K562 (cell line): ENCODE data around the gene ABLIM1.

Experiments used
- ARHGAP35 ChIP-seq: fragments of 450-650 bp; IDR thresholded peaks from 2 replicates; pipeline ENCODE4 v1.6.1; 2018; ENCODE audit not compliant: partially characterized antibody
- ATF3 ChIP-seq, 2 experiments: fragments of 450-650 bp in 1 of 2; sonication (generic) in 1 of 2; formaldehyde crosslinking in 1 of 2; IDR thresholded peaks in 1 of 2; conservative IDR thresholded peaks in 1 of 2; 2 replicates each; pipeline versions ENCODE4 v1.6.1 to v1.8.1; 2016 to 2023; ENCODE audit warnings: mild to moderate bottlenecking in 2 of 2, moderate library complexity in 2 of 2, inconsistent platforms in 1 of 2, missing genetic modification reagents in 1 of 2
- CEBPZ ChIP-seq: fragments of 150-350 bp; IDR thresholded peaks from 2 replicates; pipeline ENCODE4 v1.6.1; 2014; ENCODE audit warnings: low read depth, mild to moderate bottlenecking, low read length, borderline replicate concordance
- CTCF ChIP-seq, 3 experiments: IDR thresholded peaks in 2 of 3; conservative IDR thresholded peaks in 1 of 3; 2 replicates each; pipeline ENCODE4 v1.5.1; 2011 to 2012; ENCODE audit warnings: low read length in 3 of 3, mild to moderate bottlenecking in 3 of 3, control low read depth in 2 of 3, improper control_type of control experiment in 1 of 3, inconsistent platforms in 1 of 3, low read depth in 1 of 3, mixed read lengths in 1 of 3, moderate library complexity in 1 of 3; ENCODE audit not compliant: insufficient read depth in 2 of 3
- FOXJ3 ChIP-seq: sonication (generic); formaldehyde crosslinking; IDR thresholded peaks from 2 replicates; pipeline ENCODE4 v1.4.0; 2020; ENCODE audit warnings: mild to moderate bottlenecking, missing genetic modification reagents
- HCFC1 ChIP-seq: IDR thresholded peaks from 2 replicates; pipeline ENCODE4 v1.6.1; 2012; ENCODE audit warnings: low read depth, low read length, improper control_type of control experiment
- MYNN ChIP-seq, 2 experiments: sonication (generic); formaldehyde crosslinking in 1 of 2; IDR thresholded peaks; 2 replicates each; pipeline versions ENCODE4 v1.5.0 to v1.6.1; 2016 to 2020; ENCODE audit warnings: antibody characterized with exemption in 1 of 2, missing genetic modification reagents in 1 of 2
- POLR2A ChIP-seq: fragments of 450-650 bp; conservative IDR thresholded peaks from 2 replicates; pipeline ENCODE4 v1.6.1; 2016
- SAFB ChIP-seq: fragments of 200-400 bp; formaldehyde crosslinking; IDR thresholded peaks from 2 replicates; pipeline ENCODE4 v1.6.1; 2017; ENCODE audit warnings: low read depth, low read length, borderline replicate concordance
- SMARCE1 ChIP-seq: fragments of 450-650 bp; IDR thresholded peaks from 2 replicates; pipeline ENCODE4 v1.7.1; 2016; ENCODE audit warnings: mild to moderate bottlenecking
- SP1 ChIP-seq: sonication (generic); formaldehyde crosslinking; IDR thresholded peaks from 2 replicates; pipeline ENCODE4 v1.8.1; 2022; ENCODE audit warnings: mild to moderate bottlenecking, missing genetic modification reagents
- USF1 ChIP-seq: sonication (generic); formaldehyde crosslinking; IDR thresholded peaks from 2 replicates; pipeline ENCODE4 v1.9.0; 2022; ENCODE audit warnings: mild to moderate bottlenecking, missing genetic modification reagents
- ZNF146 ChIP-seq: IDR thresholded peaks from one replicate; pipeline ENCODE4 v1.6.1; 2018; ENCODE audit warnings: missing compliant biosample characterization; ENCODE audit not compliant: unreplicated experiment
- ZNF3 ChIP-seq: fragments of 250-450 bp; sonication (Bioruptor Pico); IDR thresholded peaks from 2 replicates; pipeline ENCODE4 v1.5.0; 2021; ENCODE audit warnings: mild to moderate bottlenecking, moderate library complexity

GRCh38 chr10:114479836-114480235, 178.2 kb downstream of the ABLIM1 start:
- TF ChIP-seq ATF3 (IDR thresholded peaks at IDR 0.05) (no peak), ATF3 (CRISPR knock-in tag; conservative IDR thresholded peaks at IDR 0.05) (no peak), ZNF146 (CRISPR knock-in tag) (no peak), SP1 (no peak), MYNN (IDR thresholded peaks at IDR 0.05) (no peak), MYNN (CRISPR knock-in tag; IDR thresholded peaks at IDR 0.05) (no peak), POLR2A (no peak), FOXJ3 (no peak), CTCF (IDR thresholded peaks at IDR 0.05 in 2 of 3, conservative IDR thresholded peaks at IDR 0.05 in 1 of 3; ENCODE audit: insufficient read depth in 2 of 3, low read depth in 1 of 3, low read length in 3 of 3) (no peak), USF1 (CRISPR knock-in tag) (no peak), CEBPZ (no peak), HCFC1 (no peak), SMARCE1 (no peak), SAFB (no peak), ARHGAP35 (no peak), ZNF3 (CRISPR knock-in tag) (no peak)
